AG09309 (cell line): Measurements from ENCODE around the gene ITGAD.
A peak's percentile ranks its signal among the peaks of the same experiment; 100 is the strongest.

ENCODE experiments used
- DNase-seq: peaks from one replicate; pipeline ENCODE4 v3.0.0-alpha.2; 2010; ENCODE audit warnings: low read depth
- H3K4me3 ChIP-seq: 2 replicates; pipeline ENCODE4 v1.5.1; 2011; ENCODE audit warnings: mild to moderate bottlenecking, low read depth, low read length, moderate library complexity; ENCODE audit not compliant: control insufficient read depth
- CTCF ChIP-seq: IDR thresholded peaks from 2 replicates; pipeline ENCODE4 v1.5.1; 2011; ENCODE audit warnings: mild to moderate bottlenecking, low read depth, low read length, inconsistent platforms; ENCODE audit not compliant: insufficient read depth, control insufficient read depth; ENCODE audit errors: missing control alignments

ITGAD gene

GRCh38 chr16:31428279-31428597 is 35.1 kb downstream of the ITGAD start, which contains the start of gene COX6A2:
Gene COX6A2 (minus strand): TSS chr16:31428360. CDS start chr16:31428325, 35 bp downstream.
- no peak for TF ChIP-seq CTCF
- H3K4me3 ChIP-seq = peak within 1 kb of the TSS; percentile 16
- no peak for DNase-seq

- DNase-seq = no peak
- no peak overlapping the region for H3K4me3 ChIP-seq
- TF ChIP-seq CTCF = no peak
Observed at GRCh38 chr16:31428638-31429247, 35.6 kb downstream of the ITGAD start.

- TF ChIP-seq CTCF = no peak
- no peak for DNase-seq
- H3K4me3 ChIP-seq = no peak overlapping the region
Observed at GRCh38 chr16:31429314-31429713, 36.2 kb downstream of the ITGAD start.

GRCh38 chr16:31429796-31430195 is 36.7 kb downstream of the ITGAD start:
- no peak for DNase-seq
- no peak overlapping the region for H3K4me3 ChIP-seq
- TF ChIP-seq CTCF = no peak

GRCh38 chr16:31430380-31431052 is 37.4 kb downstream of the ITGAD start:
- no peak for DNase-seq
- no peak for TF ChIP-seq CTCF
- H3K4me3 ChIP-seq = no peak overlapping the region

GRCh38 chr16:31435341-31436220 is 42.4 kb downstream of the ITGAD start:
- TF ChIP-seq CTCF = no peak
- H3K4me3 ChIP-seq = no peak overlapping the region
- no peak for DNase-seq
